A549 (cell line): ENCODE results near the gene INPPL1.

Experiments
- FOSL2 ChIP-seq, 2 experiments: fragments of 450-650 bp in 1 of 2; fragments of >200 bp in 1 of 2; sonication (Bioruptor Twin) in 1 of 2; formaldehyde crosslinking; IDR thresholded peaks; 2 replicates each; pipeline versions ENCODE4 v1.5.0 to v1.6.1; 2016 to 2020; ENCODE audit warnings: mild to moderate bottlenecking in 1 of 2, moderate library complexity in 1 of 2
- RFX5 ChIP-seq: fragments of 450-650 bp; IDR thresholded peaks from 2 replicates; pipeline ENCODE4 v1.7.1; 2014; ENCODE audit warnings: antibody characterized with exemption, mild to moderate bottlenecking, moderate library complexity

DNA sequence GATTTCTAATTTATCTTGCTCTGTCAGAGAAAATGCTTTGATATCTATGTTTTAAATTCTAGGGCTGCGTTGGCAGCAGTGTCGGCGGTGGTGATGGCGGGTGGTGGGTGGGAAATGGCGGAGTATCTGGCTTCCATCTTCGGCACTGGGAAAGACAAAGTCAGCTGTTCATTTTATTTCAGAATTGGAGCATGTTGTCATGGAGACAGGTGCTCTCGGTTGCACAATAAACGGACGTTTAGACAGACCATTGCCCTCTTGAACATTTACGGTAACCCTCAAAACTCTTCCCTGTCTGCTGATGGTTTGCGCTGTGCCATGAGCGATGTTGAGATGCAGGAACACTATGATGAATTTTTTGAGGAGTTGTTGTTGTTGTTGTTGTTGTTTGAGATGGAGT is 55.5 kb downstream of the INPPL1 start:
- TF ChIP-seq RFX5: no peak
- no peak for TF ChIP-seq FOSL2 (IDR thresholded peaks at IDR 0.05)
- no peak for TF ChIP-seq FOSL2 (CRISPR knock-in tag; IDR thresholded peaks at IDR 0.05)
